H1 (cell line): Measurements from ENCODE around the gene FAM227B. TPM values are rescaled to one million over a fixed set of nuclear protein-coding genes. Genes with fewer than 3 reads are reported as not detected.

Source experiments
- EZH2 ChIP-seq: fragments of 200-600 bp; sonication (generic); IDR thresholded peaks from 2 replicates; pipeline ENCODE4 v1.7.1; 2012; ENCODE audit warnings: low read depth, mild to moderate bottlenecking, moderate library complexity, low read length, inconsistent platforms; ENCODE audit not compliant: severe bottlenecking
- NRF1 ChIP-seq: IDR thresholded peaks from 2 replicates; pipeline ENCODE4 v1.6.1; 2011; ENCODE audit warnings: mild to moderate bottlenecking, low read depth, low read length, improper control_type of control experiment
- POLR2A ChIP-seq, 2 experiments: IDR thresholded peaks; 1 replicate in 1 of 2; 2 replicates in 1 of 2; pipeline ENCODE4 v1.6.1; 2011; ENCODE audit warnings: low read depth in 2 of 2, low read length in 2 of 2, mild to moderate bottlenecking in 2 of 2; ENCODE audit errors: control extremely low read depth in 1 of 2
- POU5F1 ChIP-seq: IDR thresholded peaks from 2 replicates; pipeline ENCODE4 v1.6.1; 2011; ENCODE audit warnings: low read depth, mild to moderate bottlenecking, low read length, moderate library complexity
- SP2 ChIP-seq: IDR thresholded peaks from 2 replicates; pipeline ENCODE4 v1.6.1; 2012; ENCODE audit warnings: mild to moderate bottlenecking, low read length, inconsistent platforms
- polyA plus RNA-seq, 7 experiments: library from polyadenylated mRNA; depleted of rRNA in 3 of 7; stranded (reverse) in 5 of 7; unstranded in 2 of 7; fragments of >200 nt in 5 of 7; fragments of 200-250 nt in 2 of 7; gene quantifications; 1 replicate in 5 of 7; 2 replicates in 1 of 7; 4 replicates in 1 of 7; pipeline versions ENCODE4 v1.2.1 to v1.2.3, GENCODE V29; 2011 to 2013; ENCODE audit warnings: missing spikeins in 2 of 7, mixed read lengths in 2 of 7
- total RNA-seq: library from RNA; stranded (reverse); fragmentation: NEBNext Ultra II Directional; extraction: Animal tissue kit (Norgen Biotek cat#: 25700); gene quantifications from 2 replicates; pipeline ENCODE4 v1.2.1, GENCODE V29; 2021
- TF ChIP-seq, protein P1 (sequence below): fragments of 300-600 bp; sonication (generic); IDR thresholded peaks from 2 replicates; pipeline ENCODE4 v1.7.1; 2012; ENCODE audit warnings: low read length, moderate library complexity, mild to moderate bottlenecking, inconsistent platforms; ENCODE audit not compliant: insufficient replicate concordance

FAM227B gene
- total and polyA plus RNA-seq, 2 of the 8 experiments (the other 6 are each of a cell fraction or from before 2014, with no cell fraction given) = 4.0 to 6.5 TPM

GRCh38 chr15:49301562-49301961 is 319.1 kb downstream of the FAM227B start (continued):
- TF ChIP-seq EZH2 (no peak), NRF1 (no peak), POU5F1 (no peak), POLR2A (IDR thresholded peaks at IDR 0.05; ENCODE audit: control extremely low read depth in 1 of 2, low read depth in 2 of 2, low read length in 2 of 2) (no peak), SP2 (no peak)
- TF ChIP-seq, protein P1, sequence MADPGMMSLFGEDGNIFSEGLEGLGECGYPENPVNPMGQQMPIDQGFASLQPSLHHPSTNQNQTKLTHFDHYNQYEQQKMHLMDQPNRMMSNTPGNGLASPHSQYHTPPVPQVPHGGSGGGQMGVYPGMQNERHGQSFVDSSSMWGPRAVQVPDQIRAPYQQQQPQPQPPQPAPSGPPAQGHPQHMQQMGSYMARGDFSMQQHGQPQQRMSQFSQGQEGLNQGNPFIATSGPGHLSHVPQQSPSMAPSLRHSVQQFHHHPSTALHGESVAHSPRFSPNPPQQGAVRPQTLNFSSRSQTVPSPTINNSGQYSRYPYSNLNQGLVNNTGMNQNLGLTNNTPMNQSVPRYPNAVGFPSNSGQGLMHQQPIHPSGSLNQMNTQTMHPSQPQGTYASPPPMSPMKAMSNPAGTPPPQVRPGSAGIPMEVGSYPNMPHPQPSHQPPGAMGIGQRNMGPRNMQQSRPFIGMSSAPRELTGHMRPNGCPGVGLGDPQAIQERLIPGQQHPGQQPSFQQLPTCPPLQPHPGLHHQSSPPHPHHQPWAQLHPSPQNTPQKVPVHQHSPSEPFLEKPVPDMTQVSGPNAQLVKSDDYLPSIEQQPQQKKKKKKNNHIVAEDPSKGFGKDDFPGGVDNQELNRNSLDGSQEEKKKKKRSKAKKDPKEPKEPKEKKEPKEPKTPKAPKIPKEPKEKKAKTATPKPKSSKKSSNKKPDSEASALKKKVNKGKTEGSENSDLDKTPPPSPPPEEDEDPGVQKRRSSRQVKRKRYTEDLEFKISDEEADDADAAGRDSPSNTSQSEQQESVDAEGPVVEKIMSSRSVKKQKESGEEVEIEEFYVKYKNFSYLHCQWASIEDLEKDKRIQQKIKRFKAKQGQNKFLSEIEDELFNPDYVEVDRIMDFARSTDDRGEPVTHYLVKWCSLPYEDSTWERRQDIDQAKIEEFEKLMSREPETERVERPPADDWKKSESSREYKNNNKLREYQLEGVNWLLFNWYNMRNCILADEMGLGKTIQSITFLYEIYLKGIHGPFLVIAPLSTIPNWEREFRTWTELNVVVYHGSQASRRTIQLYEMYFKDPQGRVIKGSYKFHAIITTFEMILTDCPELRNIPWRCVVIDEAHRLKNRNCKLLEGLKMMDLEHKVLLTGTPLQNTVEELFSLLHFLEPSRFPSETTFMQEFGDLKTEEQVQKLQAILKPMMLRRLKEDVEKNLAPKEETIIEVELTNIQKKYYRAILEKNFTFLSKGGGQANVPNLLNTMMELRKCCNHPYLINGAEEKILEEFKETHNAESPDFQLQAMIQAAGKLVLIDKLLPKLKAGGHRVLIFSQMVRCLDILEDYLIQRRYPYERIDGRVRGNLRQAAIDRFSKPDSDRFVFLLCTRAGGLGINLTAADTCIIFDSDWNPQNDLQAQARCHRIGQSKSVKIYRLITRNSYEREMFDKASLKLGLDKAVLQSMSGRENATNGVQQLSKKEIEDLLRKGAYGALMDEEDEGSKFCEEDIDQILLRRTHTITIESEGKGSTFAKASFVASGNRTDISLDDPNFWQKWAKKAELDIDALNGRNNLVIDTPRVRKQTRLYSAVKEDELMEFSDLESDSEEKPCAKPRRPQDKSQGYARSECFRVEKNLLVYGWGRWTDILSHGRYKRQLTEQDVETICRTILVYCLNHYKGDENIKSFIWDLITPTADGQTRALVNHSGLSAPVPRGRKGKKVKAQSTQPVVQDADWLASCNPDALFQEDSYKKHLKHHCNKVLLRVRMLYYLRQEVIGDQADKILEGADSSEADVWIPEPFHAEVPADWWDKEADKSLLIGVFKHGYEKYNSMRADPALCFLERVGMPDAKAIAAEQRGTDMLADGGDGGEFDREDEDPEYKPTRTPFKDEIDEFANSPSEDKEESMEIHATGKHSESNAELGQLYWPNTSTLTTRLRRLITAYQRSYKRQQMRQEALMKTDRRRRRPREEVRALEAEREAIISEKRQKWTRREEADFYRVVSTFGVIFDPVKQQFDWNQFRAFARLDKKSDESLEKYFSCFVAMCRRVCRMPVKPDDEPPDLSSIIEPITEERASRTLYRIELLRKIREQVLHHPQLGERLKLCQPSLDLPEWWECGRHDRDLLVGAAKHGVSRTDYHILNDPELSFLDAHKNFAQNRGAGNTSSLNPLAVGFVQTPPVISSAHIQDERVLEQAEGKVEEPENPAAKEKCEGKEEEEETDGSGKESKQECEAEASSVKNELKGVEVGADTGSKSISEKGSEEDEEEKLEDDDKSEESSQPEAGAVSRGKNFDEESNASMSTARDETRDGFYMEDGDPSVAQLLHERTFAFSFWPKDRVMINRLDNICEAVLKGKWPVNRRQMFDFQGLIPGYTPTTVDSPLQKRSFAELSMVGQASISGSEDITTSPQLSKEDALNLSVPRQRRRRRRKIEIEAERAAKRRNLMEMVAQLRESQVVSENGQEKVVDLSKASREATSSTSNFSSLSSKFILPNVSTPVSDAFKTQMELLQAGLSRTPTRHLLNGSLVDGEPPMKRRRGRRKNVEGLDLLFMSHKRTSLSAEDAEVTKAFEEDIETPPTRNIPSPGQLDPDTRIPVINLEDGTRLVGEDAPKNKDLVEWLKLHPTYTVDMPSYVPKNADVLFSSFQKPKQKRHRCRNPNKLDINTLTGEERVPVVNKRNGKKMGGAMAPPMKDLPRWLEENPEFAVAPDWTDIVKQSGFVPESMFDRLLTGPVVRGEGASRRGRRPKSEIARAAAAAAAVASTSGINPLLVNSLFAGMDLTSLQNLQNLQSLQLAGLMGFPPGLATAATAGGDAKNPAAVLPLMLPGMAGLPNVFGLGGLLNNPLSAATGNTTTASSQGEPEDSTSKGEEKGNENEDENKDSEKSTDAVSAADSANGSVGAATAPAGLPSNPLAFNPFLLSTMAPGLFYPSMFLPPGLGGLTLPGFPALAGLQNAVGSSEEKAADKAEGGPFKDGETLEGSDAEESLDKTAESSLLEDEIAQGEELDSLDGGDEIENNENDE = no peak
